ENCODE measurements around the gene SMYD3.

SMYD3 gene

DNA sequence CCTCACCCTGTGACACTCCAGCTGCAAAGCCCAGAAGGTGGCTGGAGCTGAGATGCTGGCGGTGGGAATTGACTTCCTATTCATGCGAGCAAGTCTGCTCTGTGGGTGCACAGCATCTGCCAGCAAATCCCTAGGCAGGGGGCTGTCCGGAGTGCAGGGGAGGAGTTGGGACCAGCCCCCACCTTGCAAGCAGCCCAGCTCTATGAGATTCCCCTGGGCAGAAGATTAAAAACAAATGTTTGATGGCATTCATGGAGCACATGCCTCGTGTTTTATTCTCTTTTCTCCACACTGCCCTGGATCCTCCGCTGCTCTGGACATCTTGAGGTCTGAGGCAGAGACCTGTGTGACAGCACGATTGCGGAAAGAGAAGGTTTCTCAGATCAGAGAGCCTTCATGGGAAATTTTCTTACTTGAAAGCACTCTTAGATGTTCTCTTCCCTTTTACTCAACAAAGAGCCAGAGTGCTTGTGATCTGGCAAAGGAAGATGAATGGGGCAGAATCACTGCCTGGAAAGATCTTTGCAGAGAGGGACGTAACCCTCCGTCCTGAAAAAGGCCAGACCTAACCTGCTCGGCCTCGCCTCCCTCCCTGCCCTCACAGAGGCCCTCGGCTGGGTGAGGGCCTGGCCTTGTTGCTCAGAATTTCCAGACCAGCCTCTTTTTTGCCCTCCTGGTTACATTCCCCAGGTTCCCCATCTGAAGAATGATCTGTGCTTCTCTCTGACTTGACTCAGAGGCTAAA, 755.2 kb downstream of the SMYD3 start (continued):
- TF ChIP-seq ZNF426 (tag by site-specific recombination; IDR thresholded peaks at IDR 0.05): no peak
- TF ChIP-seq ZNF391 (tag by site-specific recombination; IDR thresholded peaks at IDR 0.05; ENCODE audit: borderline replicate concordance, low read depth): no peak
- TF ChIP-seq, protein P1, sequence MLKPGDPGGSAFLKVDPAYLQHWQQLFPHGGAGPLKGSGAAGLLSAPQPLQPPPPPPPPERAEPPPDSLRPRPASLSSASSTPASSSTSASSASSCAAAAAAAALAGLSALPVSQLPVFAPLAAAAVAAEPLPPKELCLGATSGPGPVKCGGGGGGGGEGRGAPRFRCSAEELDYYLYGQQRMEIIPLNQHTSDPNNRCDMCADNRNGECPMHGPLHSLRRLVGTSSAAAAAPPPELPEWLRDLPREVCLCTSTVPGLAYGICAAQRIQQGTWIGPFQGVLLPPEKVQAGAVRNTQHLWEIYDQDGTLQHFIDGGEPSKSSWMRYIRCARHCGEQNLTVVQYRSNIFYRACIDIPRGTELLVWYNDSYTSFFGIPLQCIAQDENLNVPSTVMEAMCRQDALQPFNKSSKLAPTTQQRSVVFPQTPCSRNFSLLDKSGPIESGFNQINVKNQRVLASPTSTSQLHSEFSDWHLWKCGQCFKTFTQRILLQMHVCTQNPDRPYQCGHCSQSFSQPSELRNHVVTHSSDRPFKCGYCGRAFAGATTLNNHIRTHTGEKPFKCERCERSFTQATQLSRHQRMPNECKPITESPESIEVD (tag by site-specific recombination; IDR thresholded peaks at IDR 0.05): no peak

DNA sequence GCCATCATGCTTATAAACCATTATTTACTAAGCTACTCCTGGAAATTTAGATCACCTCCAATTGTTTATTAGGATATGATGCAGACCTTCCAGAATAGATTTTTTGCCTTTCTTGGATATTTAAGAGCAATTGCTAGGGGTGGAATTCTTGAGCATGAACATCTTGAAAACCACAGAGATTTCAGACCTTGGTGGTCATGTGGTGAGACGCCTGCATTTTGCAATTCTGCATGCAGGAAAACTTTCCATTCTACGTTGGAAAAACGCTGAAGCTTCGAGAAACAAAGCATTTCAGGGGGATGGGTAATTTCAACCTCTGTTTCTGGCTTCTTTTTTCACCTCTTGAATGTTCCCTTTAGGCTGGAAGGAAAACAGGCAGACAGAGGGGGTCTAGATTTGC, 756.0 kb downstream of the SMYD3 start:
- H3K9me3 ChIP-seq (ENCODE audit: control insufficient read depth, insufficient read depth, low read depth, low read length): no peaks in the 10 kb centered on the region
- no peaks in the 10 kb centered on the region for H3K4me1 ChIP-seq (ENCODE audit: control insufficient read depth, insufficient read depth, low read length)
- H3K27ac ChIP-seq (ENCODE audit: extremely low read depth, low read depth, low read length): no peak overlapping the region
- POLR2A ChIA-PET: no interaction called here
- CTCF ChIA-PET: no interaction called here
- H3K36me3 ChIP-seq (ENCODE audit: control insufficient read depth in 2 of 2, insufficient read depth in 1 of 2, low read length in 2 of 2): no peaks in the 10 kb centered on the region
- no peak overlapping the region for H3K4me3 ChIP-seq (ENCODE audit: low read depth, low read length)
- TF ChIP-seq ZFP69B (tag by site-specific recombination; IDR thresholded peaks at IDR 0.05) (no peak), ZNF24 (tag by site-specific recombination; IDR thresholded peaks at IDR 0.05) (no peak), KLF7 (tag by site-specific recombination; IDR thresholded peaks at IDR 0.05; ENCODE audit: borderline replicate concordance) (no peak), ZNF585B (tag by site-specific recombination; IDR thresholded peaks at IDR 0.05) (no peak), ZNF621 (tag by site-specific recombination; IDR thresholded peaks at IDR 0.05) (no peak), ZBTB7A (tag by site-specific recombination; IDR thresholded peaks at IDR 0.05; ENCODE audit: low read depth) (no peak), HOXC10 (CRISPR knock-in tag; IDR thresholded peaks at IDR 0.05) (no peak), SP2 (tag by site-specific recombination; IDR thresholded peaks at IDR 0.05) (no peak), ZBTB48 (tag by site-specific recombination; IDR thresholded peaks at IDR 0.05) (no peak), ZFP3 (tag by site-specific recombination; IDR thresholded peaks at IDR 0.05; ENCODE audit: low read depth) (no peak), ZNF561 (tag by site-specific recombination; IDR thresholded peaks at IDR 0.05; ENCODE audit: borderline replicate concordance) (no peak), EGR2 (tag by site-specific recombination; IDR thresholded peaks at IDR 0.05; ENCODE audit: low read depth) (no peak), ZNF600 (tag by site-specific recombination; IDR thresholded peaks at IDR 0.05) (no peak), SCRT1 (tag by site-specific recombination; IDR thresholded peaks at IDR 0.05; ENCODE audit: borderline replicate concordance) (no peak)
- TF ChIP-seq, protein P2, sequence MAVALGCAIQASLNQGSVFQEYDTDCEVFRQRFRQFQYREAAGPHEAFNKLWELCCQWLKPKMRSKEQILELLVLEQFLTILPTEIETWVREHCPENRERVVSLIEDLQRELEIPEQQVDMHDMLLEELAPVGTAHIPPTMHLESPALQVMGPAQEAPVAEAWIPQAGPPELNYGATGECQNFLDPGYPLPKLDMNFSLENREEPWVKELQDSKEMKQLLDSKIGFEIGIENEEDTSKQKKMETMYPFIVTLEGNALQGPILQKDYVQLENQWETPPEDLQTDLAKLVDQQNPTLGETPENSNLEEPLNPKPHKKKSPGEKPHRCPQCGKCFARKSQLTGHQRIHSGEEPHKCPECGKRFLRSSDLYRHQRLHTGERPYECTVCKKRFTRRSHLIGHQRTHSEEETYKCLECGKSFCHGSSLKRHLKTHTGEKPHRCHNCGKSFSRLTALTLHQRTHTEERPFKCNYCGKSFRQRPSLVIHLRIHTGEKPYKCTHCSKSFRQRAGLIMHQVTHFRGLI (tag by site-specific recombination; IDR thresholded peaks at IDR 0.05): no peak

DNA sequence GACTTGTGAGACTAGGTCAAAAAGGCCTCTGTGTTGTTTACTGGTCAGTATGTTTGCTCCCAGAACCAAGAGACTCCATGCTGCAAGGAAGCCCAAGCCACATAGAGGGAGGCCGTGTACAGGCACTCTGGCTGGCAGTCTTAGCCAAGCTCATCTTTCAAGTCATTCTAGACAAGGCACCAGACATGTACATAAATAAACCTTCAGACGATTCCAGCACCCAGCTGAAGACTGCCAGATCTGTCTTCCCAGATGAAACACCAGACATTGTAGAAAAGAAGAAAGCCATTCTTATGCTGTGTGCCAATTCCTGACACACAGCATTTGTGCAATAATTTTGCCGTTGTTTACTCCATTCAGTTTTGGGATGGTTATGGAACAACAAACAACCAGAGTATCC, 756.8 kb downstream of the SMYD3 start:
- Histone ChIP-seq H3K4me3 (ENCODE audit: low read depth, low read length) (no peak overlapping the region), H3K4me1 (ENCODE audit: control insufficient read depth, insufficient read depth, low read length) (no peaks in the 10 kb centered on the region), H3K27ac (ENCODE audit: extremely low read depth, low read depth, low read length) (no peak overlapping the region), H3K9me3 (ENCODE audit: control insufficient read depth, insufficient read depth, low read depth, low read length) (no peaks in the 10 kb centered on the region), H3K36me3 (ENCODE audit: control insufficient read depth in 2 of 2, insufficient read depth in 1 of 2, low read length in 2 of 2) (no peaks in the 10 kb centered on the region)
- ChIA-PET CTCF (no interaction called here), POLR2A (no interaction called here)
- no peak for TF ChIP-seq SP2 (tag by site-specific recombination; IDR thresholded peaks at IDR 0.05)
- no peak for TF ChIP-seq ZNF37A (tag by site-specific recombination; IDR thresholded peaks at IDR 0.05)
- no peak for TF ChIP-seq KLF8 (tag by site-specific recombination; IDR thresholded peaks at IDR 0.05)
- TF ChIP-seq GLIS2 (tag by site-specific recombination; IDR thresholded peaks at IDR 0.05): no peak
- TF ChIP-seq HOXC10 (CRISPR knock-in tag; IDR thresholded peaks at IDR 0.05): no peak
- no peak for TF ChIP-seq PRDM1 (tag by site-specific recombination; IDR thresholded peaks at IDR 0.05)
- TF ChIP-seq ZNF701 (tag by site-specific recombination; IDR thresholded peaks at IDR 0.05): no peak
- TF ChIP-seq ZNF394 (tag by site-specific recombination; IDR thresholded peaks at IDR 0.05; ENCODE audit: borderline replicate concordance): no peak
